AG10803 (cell line): Measurements from ENCODE around the gene LINS1.

ENCODE experiments used
- DNase-seq: peaks from one replicate; pipeline ENCODE4 v3.0.0; 2010; ENCODE audit warnings: low read depth
- H3K4me3 ChIP-seq: 2 replicates; pipeline ENCODE4 v1.5.1; 2011; ENCODE audit warnings: mild to moderate bottlenecking, low read length, control low read depth
- TF ChIP-seq, protein P1 (sequence below): conservative IDR thresholded peaks from 2 replicates; pipeline ENCODE4 v1.5.1; 2011; ENCODE audit warnings: mild to moderate bottlenecking, low read length, control low read depth, inconsistent platforms

The LINS1 gene

DNA sequence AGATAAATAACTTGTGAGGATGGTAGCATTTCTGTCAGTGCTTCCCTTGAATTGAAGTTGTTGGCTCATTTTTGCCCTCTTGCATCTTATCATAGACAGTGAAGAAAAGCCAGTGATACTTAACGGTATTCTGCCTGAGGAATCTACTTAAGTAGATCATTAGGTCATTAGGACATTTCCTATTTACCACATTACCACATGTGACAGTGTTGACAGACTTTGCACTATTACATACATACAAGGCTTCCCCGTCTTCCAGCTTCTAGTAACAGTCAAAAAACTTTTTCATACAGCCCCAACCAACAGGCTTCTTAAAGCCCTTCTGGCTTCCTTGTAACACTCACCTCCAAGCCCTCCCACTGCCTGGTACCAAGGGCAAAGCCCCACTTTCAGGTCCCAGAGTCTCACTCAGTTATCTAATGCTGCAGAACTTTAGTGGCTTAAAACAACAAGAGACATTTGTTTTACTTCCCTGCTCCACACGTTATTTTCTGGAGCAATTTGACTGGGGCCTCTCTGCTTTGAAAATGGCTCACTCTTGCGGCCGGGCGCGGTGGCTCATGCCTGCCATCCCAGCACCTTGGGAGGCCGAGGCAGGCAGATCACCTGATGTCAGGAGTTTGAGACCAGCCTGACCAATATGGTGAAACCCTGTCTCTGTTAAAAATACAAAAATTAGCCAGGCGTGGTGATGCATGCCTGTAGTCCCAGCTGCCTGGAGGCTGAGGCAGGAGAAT lies 40.4 kb upstream of the LINS1 start:
- no peak overlapping the region for H3K4me3 ChIP-seq
- TF ChIP-seq, protein P1, sequence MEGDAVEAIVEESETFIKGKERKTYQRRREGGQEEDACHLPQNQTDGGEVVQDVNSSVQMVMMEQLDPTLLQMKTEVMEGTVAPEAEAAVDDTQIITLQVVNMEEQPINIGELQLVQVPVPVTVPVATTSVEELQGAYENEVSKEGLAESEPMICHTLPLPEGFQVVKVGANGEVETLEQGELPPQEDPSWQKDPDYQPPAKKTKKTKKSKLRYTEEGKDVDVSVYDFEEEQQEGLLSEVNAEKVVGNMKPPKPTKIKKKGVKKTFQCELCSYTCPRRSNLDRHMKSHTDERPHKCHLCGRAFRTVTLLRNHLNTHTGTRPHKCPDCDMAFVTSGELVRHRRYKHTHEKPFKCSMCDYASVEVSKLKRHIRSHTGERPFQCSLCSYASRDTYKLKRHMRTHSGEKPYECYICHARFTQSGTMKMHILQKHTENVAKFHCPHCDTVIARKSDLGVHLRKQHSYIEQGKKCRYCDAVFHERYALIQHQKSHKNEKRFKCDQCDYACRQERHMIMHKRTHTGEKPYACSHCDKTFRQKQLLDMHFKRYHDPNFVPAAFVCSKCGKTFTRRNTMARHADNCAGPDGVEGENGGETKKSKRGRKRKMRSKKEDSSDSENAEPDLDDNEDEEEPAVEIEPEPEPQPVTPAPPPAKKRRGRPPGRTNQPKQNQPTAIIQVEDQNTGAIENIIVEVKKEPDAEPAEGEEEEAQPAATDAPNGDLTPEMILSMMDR: no peak

DNA sequence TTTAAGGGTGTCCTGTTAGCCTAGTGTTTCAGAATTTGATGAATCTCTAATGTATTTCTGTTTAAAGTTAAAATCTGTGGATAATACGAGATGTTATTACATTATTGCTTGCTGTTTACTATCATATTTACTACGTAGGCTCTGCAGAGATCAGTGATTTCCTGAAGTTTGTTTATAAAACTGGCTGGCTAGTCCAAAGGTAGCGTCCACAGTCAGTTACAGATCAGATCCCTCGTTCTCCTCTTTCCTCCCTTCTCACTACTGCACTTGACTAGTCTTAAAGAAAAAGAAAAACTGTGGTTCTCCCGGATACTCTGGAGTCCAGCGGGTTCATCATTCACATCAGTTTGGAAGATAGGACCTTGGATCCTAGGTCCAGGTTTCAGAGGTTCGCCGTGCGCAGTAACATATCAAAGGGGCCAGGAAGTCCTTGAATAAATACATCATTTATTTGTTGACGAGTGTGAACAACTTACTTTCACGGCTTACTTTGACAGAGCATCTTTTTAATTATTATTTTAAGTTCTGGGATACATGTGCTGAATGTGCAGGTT lies 36.3 kb upstream of the LINS1 start:
- no peak overlapping the region for H3K4me3 ChIP-seq
- TF ChIP-seq, protein P1: no peak
- DNase-seq: no peak

More for the DNA sequence above, 40.4 kb upstream of the LINS1 start:
- no peak for DNase-seq

DNA sequence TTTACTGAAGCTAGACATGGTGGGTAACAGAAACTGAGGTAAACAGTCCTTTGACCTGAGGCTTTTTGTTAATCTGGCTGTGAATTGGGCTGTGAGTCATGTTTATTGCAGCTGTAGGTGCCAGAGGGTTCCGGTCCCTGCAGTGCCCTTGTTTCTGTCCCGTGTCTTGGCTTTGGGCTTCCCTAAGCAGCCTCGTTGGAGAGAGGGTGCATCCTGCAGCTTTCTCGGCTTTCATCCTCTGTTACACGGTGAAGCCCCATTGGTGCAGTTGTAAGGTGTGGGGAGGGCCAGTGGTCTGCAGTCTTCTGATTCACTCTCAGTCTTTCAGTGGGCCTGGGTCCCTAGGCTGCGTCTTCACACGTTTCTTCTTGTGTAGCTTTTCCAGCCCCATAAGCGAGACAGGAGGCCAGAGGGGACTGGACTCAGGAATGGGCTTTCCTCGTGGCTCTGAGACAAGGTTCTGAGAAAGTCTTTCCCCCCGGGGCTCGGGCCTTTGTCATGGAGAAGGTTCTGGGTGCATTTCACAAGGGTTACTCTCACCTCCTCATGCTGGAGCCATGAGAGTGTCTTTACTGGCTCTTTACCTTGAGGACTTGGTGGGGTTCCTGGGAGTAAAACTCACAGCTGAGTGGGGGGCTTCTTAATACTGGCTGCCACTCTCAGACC lies 33.6 kb upstream of the LINS1 start:
- H3K4me3 ChIP-seq: no peak overlapping the region
- TF ChIP-seq, protein P1: no peak
- DNase-seq: no peak

DNA sequence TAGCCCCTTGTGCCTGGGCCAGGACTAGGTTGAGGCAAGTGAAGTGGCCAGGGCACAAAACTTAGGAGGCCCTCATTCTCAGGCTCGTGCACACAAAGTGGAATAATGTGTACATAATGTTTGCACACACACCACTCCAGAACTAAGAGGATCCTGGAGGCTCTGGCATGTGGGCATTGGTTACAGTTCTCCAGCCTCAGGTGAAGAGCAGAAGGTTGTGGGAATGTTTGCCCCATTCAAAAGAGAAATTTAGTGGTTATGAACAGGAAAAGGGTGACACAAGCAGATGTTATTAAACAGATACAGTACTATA lies 31.7 kb upstream of the LINS1 start:
- DNase-seq: no peak
- no peak overlapping the region for H3K4me3 ChIP-seq
- TF ChIP-seq, protein P1: no peak

DNA sequence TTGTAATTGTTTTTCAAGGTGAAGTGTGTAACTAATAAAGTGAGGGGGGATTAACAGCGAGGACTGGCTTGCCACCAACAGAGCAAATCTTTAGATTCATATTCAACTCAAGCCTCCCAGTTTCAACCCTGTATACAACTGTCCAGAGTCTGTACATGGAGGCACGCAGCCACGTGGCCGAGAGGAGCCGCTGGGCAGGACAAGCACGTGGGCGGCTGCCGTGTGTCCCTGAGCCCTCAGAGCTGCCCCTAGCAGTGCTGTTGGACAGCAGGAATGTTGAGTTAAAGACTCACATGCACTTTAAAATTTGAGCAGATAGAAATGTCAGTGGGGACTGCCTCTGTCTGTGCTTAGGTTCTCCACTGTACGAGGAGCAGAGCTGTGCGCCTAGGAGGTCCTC lies 29.8 kb upstream of the LINS1 start:
- TF ChIP-seq, protein P1: no peak
- H3K4me3 ChIP-seq: no peak overlapping the region
- DNase-seq: no peak

DNA sequence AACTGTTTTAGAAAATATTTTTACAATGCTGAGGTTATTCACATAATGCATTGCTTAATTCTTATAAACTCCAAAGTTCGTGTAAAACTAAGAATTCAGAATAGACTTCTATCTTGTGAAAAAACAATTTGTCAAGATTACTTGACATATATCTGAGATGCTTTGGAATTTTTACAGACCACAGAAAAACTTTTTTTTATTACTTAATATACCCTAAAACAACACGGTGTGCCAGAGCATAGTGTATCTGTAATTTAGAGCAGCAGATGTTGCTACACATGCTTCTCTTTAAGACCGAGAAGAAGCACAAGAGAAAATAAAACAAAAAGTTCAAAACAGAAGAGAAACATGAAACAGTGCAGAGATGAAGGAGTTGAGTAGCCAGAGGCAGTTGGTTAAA lies 26.8 kb upstream of the LINS1 start:
- H3K4me3 ChIP-seq: peak overlapping the region; percentile 11; the same call in 1 of the 2 replicates
- peak; percentile 94 for DNase-seq
- TF ChIP-seq, protein P1: no peak
